Measurements from ENCODE around the gene EPAS1.

DNA sequence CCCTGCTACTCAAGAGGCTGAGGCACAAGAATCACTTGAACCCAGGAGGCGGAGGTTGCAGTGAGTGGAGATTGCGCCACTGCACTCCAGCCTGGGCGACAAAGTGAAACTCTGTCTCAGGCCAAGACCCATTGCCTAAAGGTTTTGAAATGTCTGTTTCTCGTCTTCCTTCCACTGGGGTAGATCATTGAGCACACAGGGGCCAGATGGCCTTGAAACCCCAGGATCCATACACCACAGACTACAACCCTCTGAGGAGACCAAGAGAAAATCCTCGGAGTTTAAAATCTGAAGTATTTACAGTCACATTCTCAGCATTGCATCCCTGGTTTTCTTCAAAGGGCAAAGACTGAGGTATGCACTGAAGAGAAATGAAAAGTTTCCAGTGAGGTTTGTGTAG lies 7.1 kb upstream of the EPAS1 start:
- TF ChIP-seq, protein P1, sequence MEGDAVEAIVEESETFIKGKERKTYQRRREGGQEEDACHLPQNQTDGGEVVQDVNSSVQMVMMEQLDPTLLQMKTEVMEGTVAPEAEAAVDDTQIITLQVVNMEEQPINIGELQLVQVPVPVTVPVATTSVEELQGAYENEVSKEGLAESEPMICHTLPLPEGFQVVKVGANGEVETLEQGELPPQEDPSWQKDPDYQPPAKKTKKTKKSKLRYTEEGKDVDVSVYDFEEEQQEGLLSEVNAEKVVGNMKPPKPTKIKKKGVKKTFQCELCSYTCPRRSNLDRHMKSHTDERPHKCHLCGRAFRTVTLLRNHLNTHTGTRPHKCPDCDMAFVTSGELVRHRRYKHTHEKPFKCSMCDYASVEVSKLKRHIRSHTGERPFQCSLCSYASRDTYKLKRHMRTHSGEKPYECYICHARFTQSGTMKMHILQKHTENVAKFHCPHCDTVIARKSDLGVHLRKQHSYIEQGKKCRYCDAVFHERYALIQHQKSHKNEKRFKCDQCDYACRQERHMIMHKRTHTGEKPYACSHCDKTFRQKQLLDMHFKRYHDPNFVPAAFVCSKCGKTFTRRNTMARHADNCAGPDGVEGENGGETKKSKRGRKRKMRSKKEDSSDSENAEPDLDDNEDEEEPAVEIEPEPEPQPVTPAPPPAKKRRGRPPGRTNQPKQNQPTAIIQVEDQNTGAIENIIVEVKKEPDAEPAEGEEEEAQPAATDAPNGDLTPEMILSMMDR (conservative IDR thresholded peaks at IDR 0.05; ENCODE audit: low read depth, low read length): no peak
- TF ChIP-seq EZH2 (IDR thresholded peaks at IDR 0.05; ENCODE audit: low read length, unreplicated experiment) (no peak), EZH2phosphoT487 (IDR thresholded peaks at IDR 0.05; ENCODE audit: borderline replicate concordance, low read length) (no peak)
